GM12878 (cell line): ENCODE measurements around the gene CERK. TPM values are rescaled to one million over a fixed set of nuclear protein-coding genes. Genes with fewer than 3 reads are reported as not detected.

Source experiments
- ATAC-seq: fragments of 200-7000 bp; cut with Tn5 transposase; 3 replicates; pipeline ENCODE4 v1.9.1; 2020; ENCODE audit warnings: mild to moderate bottlenecking, moderate library complexity
- BruUV-seq: library from RNA; stranded (reverse); fragments of 400-500 nt; replicated peaks from 2 replicates; lab custom pipeline; 2021; lab: Mats Ljungman, UMichigan
- CTCF ChIA-PET: fragments of 300-600 bp; sonication (Branson Sonifier 250); formaldehyde crosslinking; extraction: SDS; loops from one replicate; lab custom pipeline; 2021; ENCODE audit warnings: inconsistent platforms; lab: Yijun Ruan, JAX
- POLR2A ChIA-PET: fragments of 350-600 bp; formaldehyde crosslinking; extraction: SDS; loops from one replicate; lab custom pipeline; 2021; ENCODE audit warnings: inconsistent platforms; lab: Charles Lee
- RAD21 ChIA-PET: fragments of 300-600 bp; sonication (Branson Sonifier 250); formaldehyde crosslinking; loops from one replicate; lab custom pipeline; 2023; ENCODE audit warnings: antibody characterized with exemption; ENCODE audit not compliant: unreplicated experiment; lab: Charles Lee
- SMC1A ChIA-PET: fragments of 300-600 bp; sonication (Branson Sonifier 250); formaldehyde crosslinking; loops from one replicate; lab custom pipeline; 2023; ENCODE audit not compliant: unreplicated experiment, uncharacterized antibody; lab: Charles Lee
- DNase-seq: peaks from one replicate; pipeline ENCODE4 v3.0.0-alpha.2; 2011; ENCODE audit warnings: low read depth, low spot score
- FAIRE-seq: peaks from 3 replicates; lab custom pipeline; 2011; peaks lifted over from hg19 to GRCh38; lab: Jason Lieb, UNC
- H2AFZ ChIP-seq: 2 replicates; pipeline ENCODE4 v1.6.0; 2011; ENCODE audit warnings: low read depth, low read length, control low read depth; ENCODE audit not compliant: control insufficient read depth
- H3K27ac ChIP-seq: 2 replicates; pipeline ENCODE4 v1.5.1; 2011; ENCODE audit warnings: control low read depth; ENCODE audit not compliant: control insufficient read depth, insufficient read depth
- H3K27me3 ChIP-seq, 2 experiments: replicated peaks in 1 of 2; 2 replicates each; pipeline versions ENCODE4 v1.6.0 to v1.6.1; 2011; ENCODE audit warnings: low read length in 1 of 2; ENCODE audit not compliant: control insufficient read depth in 2 of 2, insufficient read depth in 2 of 2
- H3K36me3 ChIP-seq, 2 experiments: 2 replicates each; pipeline ENCODE4 v1.5.1; 2011; ENCODE audit warnings: low read length in 1 of 2; ENCODE audit not compliant: control insufficient read depth in 2 of 2, insufficient read depth in 2 of 2
- H3K4me1 ChIP-seq: 2 replicates; pipeline ENCODE4 v1.6.1; 2011; ENCODE audit warnings: mild to moderate bottlenecking, low read length, moderate library complexity, mixed read lengths; ENCODE audit not compliant: control insufficient read depth, insufficient read depth
- H3K4me2 ChIP-seq: 2 replicates; pipeline ENCODE4 v1.6.0; 2011; ENCODE audit warnings: control low read depth; ENCODE audit not compliant: control insufficient read depth, insufficient read depth
- H3K4me3 ChIP-seq: fragments of 200-600 bp; sonication (generic); 2 replicates; pipeline ENCODE4 v1.5.1; 2016
- H3K79me2 ChIP-seq: 2 replicates; pipeline ENCODE4 v1.6.0; 2011; ENCODE audit warnings: low read length; ENCODE audit not compliant: control insufficient read depth, insufficient read depth
- H3K9ac ChIP-seq: 2 replicates; pipeline ENCODE4 v1.8.0; 2011; ENCODE audit warnings: low read length, control low read depth, mixed read lengths; ENCODE audit not compliant: control insufficient read depth, insufficient read depth
- H3K9me3 ChIP-seq: replicated peaks from 3 replicates; pipeline ENCODE4 v1.5.1; 2011; ENCODE audit warnings: mild to moderate bottlenecking, low read length; ENCODE audit not compliant: control insufficient read depth, insufficient read depth
- H4K20me1 ChIP-seq: 2 replicates; pipeline ENCODE4 v1.6.0; 2011; ENCODE audit not compliant: control insufficient read depth, insufficient read depth
- CHD2 ChIP-seq: IDR thresholded peaks from 2 replicates; pipeline ENCODE4 v1.6.1; 2011; ENCODE audit warnings: low read depth, low read length, improper control_type of control experiment, borderline replicate concordance
- CREB1 ChIP-seq: IDR thresholded peaks from 2 replicates; pipeline ENCODE4 v1.6.1; 2012; ENCODE audit warnings: low read depth, mild to moderate bottlenecking, inconsistent platforms
- CREM ChIP-seq: IDR thresholded peaks from 2 replicates; pipeline ENCODE4 v1.6.1; 2014; ENCODE audit warnings: antibody characterized with exemption, low read depth
- IRF4 ChIP-seq: IDR thresholded peaks from 2 replicates; pipeline ENCODE4 v1.6.1; 2011; ENCODE audit warnings: low read depth, low read length
- JUND ChIP-seq: IDR thresholded peaks from 2 replicates; pipeline ENCODE4 v1.6.1; 2012; ENCODE audit warnings: low read depth, mild to moderate bottlenecking, low read length, improper control_type of control experiment, moderate library complexity
- MEF2B ChIP-seq: fragments of 450-650 bp; IDR thresholded peaks from 2 replicates; pipeline ENCODE4 v1.6.1; 2018; ENCODE audit warnings: mild to moderate bottlenecking, moderate library complexity; ENCODE audit not compliant: partially characterized antibody, poor library complexity, severe bottlenecking
- NKRF ChIP-seq: fragments of 450-650 bp; conservative IDR thresholded peaks from 2 replicates; pipeline ENCODE4 v1.6.1; 2017; ENCODE audit warnings: mild to moderate bottlenecking, moderate library complexity
- NR2F1 ChIP-seq: fragments of 450-650 bp; conservative IDR thresholded peaks from 2 replicates; pipeline ENCODE4 v1.6.1; 2017; ENCODE audit warnings: mild to moderate bottlenecking
- RFX5 ChIP-seq: IDR thresholded peaks from 2 replicates; pipeline ENCODE4 v1.6.1; 2011; ENCODE audit warnings: low read depth, low read length, improper control_type of control experiment
- SIX5 ChIP-seq: IDR thresholded peaks from 2 replicates; pipeline ENCODE4 v1.6.1; 2011; ENCODE audit warnings: mild to moderate bottlenecking, low read depth, low read length, moderate library complexity; ENCODE audit not compliant: severe bottlenecking
- TARDBP ChIP-seq: IDR thresholded peaks from 2 replicates; pipeline ENCODE4 v1.6.1; 2016; ENCODE audit warnings: borderline replicate concordance
- TCF3 ChIP-seq: IDR thresholded peaks from 2 replicates; pipeline ENCODE4 v1.6.1; 2012; ENCODE audit warnings: low read depth, mild to moderate bottlenecking, low read length, borderline replicate concordance; ENCODE audit not compliant: insufficient read depth
- ZNF217 ChIP-seq: fragments of 450-650 bp; IDR thresholded peaks from 2 replicates; pipeline ENCODE4 v1.6.1; 2017; ENCODE audit warnings: antibody characterized with exemption, mild to moderate bottlenecking
- WGBS: methylation state at CpG from one replicate; pipeline ENCODE4 v1.1.6; 2016; ENCODE audit warnings: low lambda C conversion rate; ENCODE audit not compliant: insufficient replicate concordance, insufficient coverage; ENCODE audit errors: missing lambda C conversion rate; 5-methylcytosine and 5-hydroxymethylcytosine counted together
- in situ Hi-C: fragments of 300-500 bp; cut with MboI; formaldehyde crosslinking; loops from 9 replicates; pipeline ENCODE4 v1.14.3; 2018; ENCODE audit warnings: mixed read lengths
- intact Hi-C: fragments of 100-400 bp; cut with micrococcal nuclease; formaldehyde crosslinking; loops from one replicate; pipeline ENCODE4 v1.14.2; 2022; ENCODE audit not compliant: unreplicated experiment
- polyA plus RNA-seq, 11 experiments: library from polyadenylated mRNA; depleted of rRNA in 4 of 11; unstranded in 6 of 11; stranded (reverse) in 5 of 11; fragments of >200 nt; fragmentation: Nextera tagmentation in 4 of 11; fragmentation: Illumina TruSeq in 1 of 11; extraction: Ambion mirVana in 4 of 11; extraction: Trizol in 1 of 11; gene quantifications; 1 replicate in 1 of 11; 2 replicates in 10 of 11; pipeline versions ENCODE4 v1.2.1 to v1.2.3, GENCODE V29; 2011 to 2016; ENCODE audit warnings: inconsistent platforms in 2 of 11, missing spikeins in 2 of 11, low read depth in 1 of 11
- total RNA-seq, 4 experiments: library from RNA; depleted of rRNA in 3 of 4; stranded (reverse); fragments of >200 nt in 3 of 4; fragmentation: Illumina TruSeq in 1 of 4; extraction: Trizol in 1 of 4; gene quantifications; 2 replicates each; pipeline versions ENCODE4 v1.2.1 to v1.2.3, GENCODE V29; 2013 to 2021

Gene CERK
- total and polyA plus RNA-seq, 10 of the 15 experiments (the other 5 are each of a cell fraction or from before 2014, with no cell fraction given) = 4.0 to 41.1 (median 30.2) TPM

- no peak for TF ChIP-seq TCF3
- TF ChIP-seq IRF4 = no peak
- TF ChIP-seq CREM = no peak
- TF ChIP-seq CHD2 = no peak
- no peak for TF ChIP-seq ZNF217
Observed at GRCh38 chr22:46739094-46739870, 1.2 kb upstream of the CERK start (continued).

GRCh38 chr22:46738647-46739093, 618 bp upstream of the CERK start:
- in situ Hi-C loops (no loop called here), intact Hi-C loops (loop anchor here (5.0 kb wide), 2 partner anchors 151 to 176 kb away; no protein-coding TSS in a partner anchor)
- Histone ChIP-seq H3K27ac (peak overlapping the region; percentile 37; the same call in 1 of the 2 replicates), H2AFZ (peak overlapping the region; percentile 67), H3K4me1 (peaks cover 30% of the 10 kb centered on the region), H3K9me3 (no peaks in the 10 kb centered on the region; the same call in 2 of the 3 replicates), H4K20me1 (peaks cover 3% of the 10 kb centered on the region; the same call in 1 of the 2 replicates), H3K9ac (peak overlapping the region; percentile 20; the same call in 1 of the 2 replicates), H3K4me3 (peak overlapping the region; percentile 64), H3K4me2 (peak overlapping the region; percentile 79), H3K27me3 (no peaks in the 10 kb centered on the region), H3K36me3 (no peaks in the 10 kb centered on the region)
- RAD21 ChIA-PET = interaction anchor here (0.8 to 2.0 kb wide), 3 partner anchors 20 to 64 kb away, joined by 3 to 12 read pairs (median 3); no protein-coding TSS in a partner anchor
- 24% methylated on average over 15 of the region's 20 CpGs for WGBS
- SMC1A ChIA-PET = interaction anchor here (1.1 to 1.2 kb wide), 2 partner anchors 19 to 64 kb away, joined by 5 to 6 read pairs; no protein-coding TSS in a partner anchor
- FAIRE-seq (no peak), DNase-seq (no peak), ATAC-seq (peak; percentile 2; the same call in 2 of the 3 replicates)
- CTCF ChIA-PET = interaction anchor here (0.9 to 2.9 kb wide), 7 partner anchors 11 to 64 kb away, joined by 3 to 15 read pairs (median 5); no protein-coding TSS in a partner anchor
- BruUV-seq = no TSS peak
- no peak for TF ChIP-seq CREB1
- 0 out of 2 replicates have a peak, but pooled peaks have one; percentile 8 for TF ChIP-seq NR2F1
- no peak for TF ChIP-seq JUND
- TF ChIP-seq NKRF = 0 out of 2 replicates have a peak, but pooled peaks have one; percentile 6
- TF ChIP-seq MEF2B = no peak
- TF ChIP-seq SIX5 = no peak
- TF ChIP-seq TARDBP = no peak
- no peak for TF ChIP-seq RFX5
- TF ChIP-seq, all 136 proteins: peak for 2
- POLR2A ChIA-PET = no interaction called here
- peaks cover 36% of the 10 kb centered on the region for H3K79me2 ChIP-seq
